IPS-20b (cell line): ENCODE data around the gene FSD2.

Experiments
- H3K27ac ChIP-seq: one replicate; pipeline ENCODE4 v1.5.1; 2013; ENCODE audit warnings: low read length
- H3K27me3 ChIP-seq: 2 replicates; pipeline ENCODE4 v1.6.1; 2013; ENCODE audit warnings: mild to moderate bottlenecking, low read length, inconsistent platforms; ENCODE audit not compliant: insufficient read depth
- H3K36me3 ChIP-seq: 2 replicates; pipeline ENCODE4 v1.6.1; 2013; ENCODE audit warnings: low read depth, mild to moderate bottlenecking, inconsistent platforms, low read length, moderate library complexity; ENCODE audit not compliant: insufficient read depth
- H3K4me1 ChIP-seq: 2 replicates; pipeline ENCODE4 v1.6.1; 2013; ENCODE audit warnings: mild to moderate bottlenecking, control low read depth, inconsistent platforms, low read length, moderate library complexity; ENCODE audit not compliant: insufficient read depth
- H3K4me3 ChIP-seq: 2 replicates; pipeline ENCODE4 v1.5.1; 2013; ENCODE audit warnings: mild to moderate bottlenecking, low read length, inconsistent platforms
- H3K9ac ChIP-seq: 2 replicates; pipeline ENCODE4 v1.6.1; 2013; ENCODE audit warnings: low read depth, mild to moderate bottlenecking, inconsistent platforms, low read length, moderate library complexity
- H3K9me3 ChIP-seq: 2 replicates; pipeline ENCODE4 v1.6.1; 2013; ENCODE audit warnings: mild to moderate bottlenecking, low read depth, low read length, inconsistent platforms; ENCODE audit not compliant: insufficient read depth

Gene FSD2

DNA sequence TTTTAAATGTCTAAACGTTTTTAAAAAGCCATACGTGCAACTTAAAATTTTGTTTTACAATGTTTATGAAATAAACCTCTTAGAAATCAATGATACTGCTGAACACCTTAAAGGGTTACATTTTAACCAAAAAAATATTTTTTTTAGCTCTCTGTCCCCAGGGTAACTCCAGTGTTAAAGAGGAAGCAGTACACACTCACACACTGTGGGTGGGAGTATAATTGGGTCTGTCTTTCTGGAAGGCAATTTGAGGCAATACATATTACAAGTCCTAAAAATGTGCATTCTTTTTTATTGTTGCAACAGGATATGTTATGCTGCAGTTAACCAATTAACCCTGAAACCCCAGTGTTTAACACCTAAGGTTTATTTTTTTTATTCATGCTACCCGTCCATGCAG, 37.7 kb upstream of the FSD2 start:
- Histone ChIP-seq H3K27me3 (no peaks in the 10 kb centered on the region), H3K27ac (no peak overlapping the region), H3K4me1 (no peaks in the 10 kb centered on the region), H3K36me3 (no peaks in the 10 kb centered on the region), H3K4me3 (no peak overlapping the region), H3K9me3 (no peaks in the 10 kb centered on the region), H3K9ac (no peak overlapping the region)

- H3K27me3 ChIP-seq: no peaks in the 10 kb centered on the region
- H3K4me3 ChIP-seq: no peak overlapping the region
- no peaks in the 10 kb centered on the region for H3K36me3 ChIP-seq
- no peak overlapping the region for H3K27ac ChIP-seq
- H3K9ac ChIP-seq: no peak overlapping the region
- no peaks in the 10 kb centered on the region for H3K9me3 ChIP-seq
- no peaks in the 10 kb centered on the region for H3K4me1 ChIP-seq
Measured at GRCh38 chr15:82840166-82840565, 34.3 kb upstream of the FSD2 start.

GRCh38 chr15:82839136-82839535, 33.3 kb upstream of the FSD2 start:
- H3K4me3 ChIP-seq: no peak overlapping the region
- H3K9me3 ChIP-seq: no peaks in the 10 kb centered on the region
- no peak overlapping the region for H3K27ac ChIP-seq
- H3K9ac ChIP-seq: no peak overlapping the region
- no peaks in the 10 kb centered on the region for H3K27me3 ChIP-seq
- peaks cover 4% of the 10 kb centered on the region; the same call in 1 of the 2 replicates for H3K36me3 ChIP-seq
- H3K4me1 ChIP-seq: no peaks in the 10 kb centered on the region

DNA sequence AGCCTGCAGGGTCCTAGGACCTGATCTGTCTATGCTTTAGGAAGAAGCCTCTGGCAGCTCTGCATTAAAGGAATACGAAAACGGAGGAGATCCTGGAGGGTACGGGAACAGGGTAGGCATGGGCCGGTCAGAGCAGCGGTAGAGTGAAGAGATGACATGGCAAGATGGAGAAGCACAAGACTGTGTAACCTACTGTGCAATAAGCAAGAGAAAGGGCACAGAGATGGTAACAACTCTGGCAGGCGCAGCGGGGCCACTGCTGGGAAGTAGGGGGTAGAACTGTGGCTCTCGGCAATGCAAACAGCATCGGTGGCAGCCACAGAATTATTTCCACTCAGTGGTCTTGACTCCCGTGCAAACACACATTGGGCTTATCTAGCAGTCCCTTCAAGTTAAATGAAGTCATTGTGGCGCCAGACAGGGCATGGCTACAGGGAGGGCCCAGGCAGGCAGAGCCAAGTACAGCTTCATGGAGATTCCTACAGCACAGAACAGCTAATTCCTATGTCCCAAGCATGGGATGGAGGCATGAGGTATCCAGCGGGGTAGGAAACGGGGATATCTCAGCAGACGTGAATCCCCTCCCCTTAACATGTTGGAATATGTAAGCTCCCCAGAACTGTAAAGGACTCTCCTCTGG, 32.3 kb upstream of the FSD2 start:
- Histone ChIP-seq H3K4me1 (no peaks in the 10 kb centered on the region), H3K27ac (no peak overlapping the region), H3K4me3 (no peak overlapping the region), H3K9ac (no peak overlapping the region), H3K9me3 (no peaks in the 10 kb centered on the region), H3K36me3 (peaks cover 8% of the 10 kb centered on the region), H3K27me3 (no peaks in the 10 kb centered on the region)

GRCh38 chr15:82835391-82835917, 29.6 kb upstream of the FSD2 start:
- H3K9ac ChIP-seq: no peak overlapping the region
- no peak overlapping the region for H3K4me3 ChIP-seq
- H3K36me3 ChIP-seq: peaks cover 29% of the 10 kb centered on the region
- H3K27ac ChIP-seq: no peak overlapping the region
- peaks cover 5% of the 10 kb centered on the region; the same call in 1 of the 2 replicates for H3K4me1 ChIP-seq
- no peaks in the 10 kb centered on the region for H3K27me3 ChIP-seq
- H3K9me3 ChIP-seq: no peaks in the 10 kb centered on the region

DNA sequence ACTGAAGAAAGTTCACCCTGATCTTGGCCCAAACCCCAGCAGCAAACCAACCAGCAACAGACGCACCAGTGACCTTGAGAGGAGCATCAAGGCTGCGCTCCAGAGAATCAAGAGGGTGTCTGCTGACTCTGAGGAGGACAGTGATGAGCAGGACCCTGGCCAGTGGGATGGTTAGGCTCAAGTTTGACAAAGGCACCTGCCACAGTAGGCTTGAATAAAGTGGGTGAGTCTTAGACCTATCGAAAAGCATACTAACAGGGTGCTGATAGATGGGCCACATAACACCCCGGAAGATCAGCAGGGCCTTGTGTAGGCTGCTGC, 27.5 kb upstream of the FSD2 start:
- Histone ChIP-seq H3K9me3 (no peaks in the 10 kb centered on the region), H3K27ac (no peak overlapping the region), H3K36me3 (peaks cover 35% of the 10 kb centered on the region), H3K4me3 (no peak overlapping the region), H3K9ac (no peak overlapping the region), H3K4me1 (peaks cover 5% of the 10 kb centered on the region; the same call in 1 of the 2 replicates), H3K27me3 (no peaks in the 10 kb centered on the region)

GRCh38 chr15:82832601-82833361, 26.9 kb upstream of the FSD2 start:
- Histone ChIP-seq H3K36me3 (peaks cover 40% of the 10 kb centered on the region), H3K9ac (no peak overlapping the region), H3K27me3 (no peaks in the 10 kb centered on the region), H3K27ac (no peak overlapping the region), H3K9me3 (no peaks in the 10 kb centered on the region), H3K4me3 (no peak overlapping the region), H3K4me1 (peaks cover 5% of the 10 kb centered on the region; the same call in 1 of the 2 replicates)

GRCh38 chr15:82831894-82832600, 26.2 kb upstream of the FSD2 start:
- H3K4me3 ChIP-seq: no peak overlapping the region
- no peaks in the 10 kb centered on the region for H3K27me3 ChIP-seq
- no peak overlapping the region for H3K27ac ChIP-seq
- no peak overlapping the region for H3K9ac ChIP-seq
- peaks cover 46% of the 10 kb centered on the region for H3K36me3 ChIP-seq
- no peaks in the 10 kb centered on the region for H3K9me3 ChIP-seq
- H3K4me1 ChIP-seq: peaks cover 5% of the 10 kb centered on the region; the same call in 1 of the 2 replicates

DNA sequence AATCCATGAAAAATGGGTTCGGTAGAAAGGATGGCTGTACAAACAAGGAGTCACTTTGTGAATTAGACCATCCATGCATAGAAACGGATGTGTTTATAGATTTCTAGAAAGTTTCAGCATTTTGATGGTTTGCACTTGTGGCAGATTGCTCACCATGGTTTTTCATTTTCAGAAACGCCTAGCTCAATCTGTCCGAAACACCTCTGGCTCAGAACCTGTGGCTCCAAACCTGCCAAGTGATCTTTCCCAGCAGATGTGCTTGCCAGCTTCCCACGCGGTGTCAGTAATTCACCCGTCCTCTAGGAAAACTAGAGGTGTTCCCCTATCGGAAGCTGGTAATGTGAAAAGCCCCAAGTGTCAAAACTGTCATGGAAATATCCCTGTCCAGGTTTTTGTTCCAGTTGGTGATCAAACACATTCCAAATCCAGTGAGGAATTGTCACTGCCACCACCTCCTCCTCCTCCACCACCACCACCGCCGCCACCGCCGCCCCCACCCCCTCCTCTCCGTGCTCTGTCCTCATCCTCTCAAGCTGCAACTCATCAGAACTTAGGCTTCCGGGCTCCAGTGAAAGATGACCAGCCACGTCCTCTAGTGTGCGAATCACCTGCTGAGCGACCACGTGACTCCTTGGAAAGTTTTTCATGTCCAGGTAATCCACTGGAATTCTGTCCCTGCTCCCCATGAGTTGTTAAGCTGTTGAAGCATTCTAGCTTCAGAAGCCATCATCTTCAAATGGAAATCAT, 24.7 kb upstream of the FSD2 start:
- Histone ChIP-seq H3K36me3 (peaks cover 57% of the 10 kb centered on the region), H3K4me3 (no peak overlapping the region), H3K4me1 (peaks cover 5% of the 10 kb centered on the region; the same call in 1 of the 2 replicates), H3K9ac (no peak overlapping the region), H3K27ac (no peak overlapping the region), H3K27me3 (no peaks in the 10 kb centered on the region), H3K9me3 (no peaks in the 10 kb centered on the region)

DNA sequence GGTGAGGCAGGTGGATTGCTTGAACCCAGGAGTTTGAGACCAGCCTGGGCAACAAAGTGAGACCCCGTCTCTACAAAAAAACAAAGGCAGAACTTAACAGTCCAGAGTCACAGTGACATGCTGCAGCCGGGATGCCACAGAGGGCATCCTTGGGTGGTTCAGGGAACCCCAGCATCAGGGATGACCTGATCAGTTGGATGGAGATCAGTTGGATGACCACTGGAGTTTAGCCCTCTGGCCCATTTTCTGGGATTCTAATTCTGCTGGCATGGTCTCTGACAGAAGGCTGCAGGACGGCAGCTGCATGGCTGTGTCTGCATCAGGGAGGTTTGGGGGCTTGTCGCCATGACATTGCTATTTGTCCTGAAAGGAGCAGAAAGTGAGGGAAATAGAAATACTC, 23.4 kb upstream of the FSD2 start:
- Histone ChIP-seq H3K4me3 (no peak overlapping the region), H3K4me1 (peaks cover 5% of the 10 kb centered on the region; the same call in 1 of the 2 replicates), H3K9me3 (no peaks in the 10 kb centered on the region), H3K36me3 (peaks cover 54% of the 10 kb centered on the region), H3K9ac (no peak overlapping the region), H3K27ac (no peak overlapping the region), H3K27me3 (no peaks in the 10 kb centered on the region)

GRCh38 chr15:82828075-82828474, 22.2 kb upstream of the FSD2 start:
- Histone ChIP-seq H3K9ac (no peak overlapping the region), H3K9me3 (no peaks in the 10 kb centered on the region), H3K4me1 (peaks cover 5% of the 10 kb centered on the region; the same call in 1 of the 2 replicates), H3K27me3 (no peaks in the 10 kb centered on the region), H3K4me3 (no peak overlapping the region), H3K27ac (no peak overlapping the region), H3K36me3 (peaks cover 50% of the 10 kb centered on the region)
